ENCODE measurements around the gene SEH1L.
"Not testable (repeated sequence)": the region's sequence is repeated elsewhere in the genome, so short reads cannot be mapped to it uniquely, and the experiment has no call there.

The SEH1L gene

GRCh38 chr18:12996661-12997292 is 49.0 kb downstream of the SEH1L start:
- no peak for DNase-seq (ENCODE audit: low read depth)

GRCh38 chr18:12997330-12997729 is 49.5 kb downstream of the SEH1L start:
- DNase-seq (ENCODE audit: low read depth), result not testable (repeated sequence)

- no peak for DNase-seq (ENCODE audit: low read depth)
These were observed 50.7 kb downstream of the SEH1L start for GRCh38 chr18:12998332-12999060.

- no peak for DNase-seq (ENCODE audit: low read depth)
These were observed 55.7 kb downstream of the SEH1L start for GRCh38 chr18:13003466-13003896.

DNA sequence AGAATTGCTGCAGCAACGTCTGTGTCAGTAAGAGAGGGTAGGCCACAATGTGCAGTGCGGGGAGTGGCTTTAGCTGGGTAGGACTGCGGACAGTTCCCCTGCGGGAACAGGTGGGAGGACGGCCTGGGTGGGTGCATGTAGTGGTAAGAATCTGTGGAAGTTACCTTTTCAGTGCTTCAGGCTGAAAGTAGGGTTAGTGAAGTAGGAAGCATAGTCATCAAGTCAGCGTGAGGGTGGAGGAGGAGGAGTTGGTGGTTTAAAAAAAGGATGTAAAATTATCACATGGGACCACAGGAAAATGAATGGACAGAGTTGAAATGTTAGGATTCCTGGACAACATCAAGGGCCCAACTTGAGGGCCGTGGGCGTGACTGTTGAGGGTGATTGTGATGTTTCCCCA is 56.6 kb downstream of the SEH1L start:
- DNase-seq (ENCODE audit: low read depth), result no peak

GRCh38 chr18:13005289-13005688 is 57.5 kb downstream of the SEH1L start:
- DNase-seq (ENCODE audit: low read depth), result no peak

GRCh38 chr18:13006531-13007247 is 58.9 kb downstream of the SEH1L start:
- DNase-seq (ENCODE audit: low read depth), result no peak

- DNase-seq (ENCODE audit: low read depth), result no peak
These were observed 59.4 kb downstream of the SEH1L start for GRCh38 chr18:13007248-13007560.

DNA sequence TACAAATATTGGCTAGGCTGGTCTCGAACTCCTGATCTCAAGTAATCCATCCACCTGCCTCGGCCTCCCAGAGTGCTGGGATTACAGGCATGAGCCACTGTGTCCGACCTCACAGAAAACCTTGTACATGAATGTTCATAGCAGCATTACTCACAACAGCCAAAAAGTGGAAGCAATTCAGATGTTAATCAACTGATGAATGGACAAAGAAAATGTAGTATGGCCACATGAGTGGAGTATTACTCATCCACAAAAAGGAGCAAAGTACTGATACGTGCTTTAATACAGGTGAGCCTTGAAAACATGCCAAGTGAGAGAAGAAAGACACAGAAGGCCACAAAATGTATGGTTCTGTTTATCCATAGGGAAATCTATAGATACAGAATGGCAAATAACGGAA is 63.9 kb downstream of the SEH1L start:
- no peak for DNase-seq (ENCODE audit: low read depth)

GRCh38 chr18:13014232-13014631 is 66.4 kb downstream of the SEH1L start:
- DNase-seq (ENCODE audit: low read depth), result no peak

DNA sequence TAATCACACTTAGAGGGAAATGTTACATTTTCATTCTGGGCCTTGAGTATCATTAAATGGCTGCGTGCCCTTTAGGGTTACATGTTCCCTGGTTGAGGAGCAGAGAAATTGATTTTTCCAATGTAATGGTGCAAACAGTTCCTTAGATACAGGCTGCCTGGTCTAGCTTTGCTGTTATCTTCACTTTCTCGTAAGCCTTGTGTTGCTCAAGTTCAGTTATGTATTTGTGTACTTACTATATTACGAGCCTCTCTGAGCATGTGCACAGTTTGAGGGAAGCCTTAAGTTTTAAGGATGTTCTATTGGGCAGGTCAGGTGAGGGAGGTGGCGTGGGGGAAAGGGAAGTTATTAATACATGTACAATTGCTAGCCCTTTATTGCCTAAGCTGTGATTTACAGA is 67.0 kb downstream of the SEH1L start:
- no peak for DNase-seq (ENCODE audit: low read depth)

GRCh38 chr18:13017247-13017875 is 69.5 kb downstream of the SEH1L start:
- no peak for DNase-seq (ENCODE audit: low read depth)

DNA sequence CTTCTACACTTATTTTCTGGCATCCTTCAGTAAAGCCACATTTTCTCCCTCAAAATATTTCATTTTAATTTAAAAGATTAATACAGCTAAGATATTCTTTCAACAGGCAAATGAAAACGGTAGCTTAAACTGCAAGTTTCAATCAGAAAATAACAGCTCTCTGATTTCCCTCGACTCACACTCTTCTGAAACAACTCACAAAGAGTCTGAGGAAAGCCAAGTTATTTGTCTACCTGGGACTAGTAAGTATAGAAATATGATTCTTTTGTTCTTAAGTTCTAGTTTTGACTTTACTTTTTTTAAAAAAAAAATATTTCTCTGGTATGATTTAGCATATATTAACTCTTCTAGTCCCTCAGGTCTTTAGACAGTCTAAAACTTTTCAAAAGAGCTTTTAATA is 70.6 kb downstream of the SEH1L start:
- no peak for DNase-seq (ENCODE audit: low read depth)

DNA sequence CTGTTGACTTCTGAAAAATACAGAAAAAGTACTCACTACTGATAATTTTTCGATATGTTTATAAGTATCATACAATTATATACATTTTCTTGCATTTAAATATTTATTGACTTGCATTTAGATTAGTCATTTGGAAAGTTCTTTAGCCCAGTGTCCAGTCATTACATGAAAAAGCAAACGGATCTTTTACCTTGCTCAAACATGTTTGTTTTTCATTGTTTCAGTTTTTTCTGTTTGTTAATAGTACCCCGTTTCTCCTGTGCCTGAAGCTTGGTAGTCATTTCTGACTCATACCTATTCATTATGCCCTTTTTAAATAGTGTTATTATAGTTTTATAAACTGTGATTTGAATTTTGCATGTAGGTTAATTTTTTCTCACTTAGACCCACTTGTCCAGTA is 71.5 kb downstream of the SEH1L start:
- no peak for DNase-seq (ENCODE audit: low read depth)

GRCh38 chr18:13022644-13023043 is 74.8 kb downstream of the SEH1L start:
- DNase-seq (ENCODE audit: low read depth), result no peak

DNA sequence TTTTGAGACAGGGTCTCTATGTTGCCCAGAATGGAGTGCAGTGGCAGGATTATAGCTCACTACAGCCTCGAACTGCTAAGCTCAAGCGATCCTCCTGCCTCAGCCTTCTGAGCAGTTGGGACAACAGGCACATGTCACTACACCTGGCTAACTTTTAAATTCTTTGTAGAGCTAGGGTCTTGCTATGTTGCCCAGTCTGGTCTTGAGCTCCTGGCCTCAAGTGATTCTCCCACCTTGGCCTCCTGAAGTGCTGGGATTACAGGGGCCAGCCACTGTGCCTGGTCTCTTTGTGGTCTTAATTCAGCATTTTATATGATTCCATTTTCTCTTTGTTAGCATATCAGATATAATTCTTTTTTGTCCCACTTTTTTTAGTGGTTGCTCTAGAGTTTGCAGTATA is 77.4 kb downstream of the SEH1L start:
- DNase-seq (ENCODE audit: low read depth), result no peak

DNA sequence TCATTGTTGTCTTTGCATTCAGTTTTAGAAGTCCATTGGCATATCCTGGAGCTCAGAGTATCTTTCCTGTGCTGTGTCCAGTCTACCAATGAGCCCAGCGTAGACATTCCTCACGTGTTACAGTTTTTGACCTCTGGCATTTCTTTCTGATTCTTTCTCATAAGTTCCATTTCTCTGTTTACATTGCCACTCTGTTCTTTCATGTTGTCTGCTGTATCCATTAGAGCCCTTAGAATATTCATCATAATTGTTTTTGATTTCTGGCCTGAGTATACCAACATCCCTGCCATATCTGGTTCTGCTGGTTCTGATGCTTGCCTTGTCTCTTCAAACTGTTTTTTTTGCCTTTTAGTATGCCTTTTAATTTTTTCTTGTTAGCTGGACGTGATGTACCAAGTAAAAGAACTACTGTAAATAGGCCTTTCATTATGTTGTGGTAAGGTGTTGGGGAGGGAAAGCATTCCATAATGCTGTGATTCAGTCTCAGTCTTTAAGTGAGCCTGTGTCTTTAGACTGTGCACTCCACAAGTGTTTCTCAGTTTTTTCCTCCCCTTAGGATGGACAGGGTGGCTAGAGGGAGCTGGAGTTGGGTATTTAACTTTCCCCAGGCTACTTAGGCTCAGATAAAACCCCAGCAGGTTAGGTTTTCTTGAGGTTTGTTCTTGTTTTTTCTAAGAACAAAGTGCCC is 78.9 kb downstream of the SEH1L start:
- DNase-seq (ENCODE audit: low read depth), result no peak

- DNase-seq (ENCODE audit: low read depth), result no peak
These were observed 81.1 kb downstream of the SEH1L start for GRCh38 chr18:13028869-13029268.

- DNase-seq (ENCODE audit: low read depth), result no peak
These were observed 84.4 kb downstream of the SEH1L start for GRCh38 chr18:13032173-13032572.

DNA sequence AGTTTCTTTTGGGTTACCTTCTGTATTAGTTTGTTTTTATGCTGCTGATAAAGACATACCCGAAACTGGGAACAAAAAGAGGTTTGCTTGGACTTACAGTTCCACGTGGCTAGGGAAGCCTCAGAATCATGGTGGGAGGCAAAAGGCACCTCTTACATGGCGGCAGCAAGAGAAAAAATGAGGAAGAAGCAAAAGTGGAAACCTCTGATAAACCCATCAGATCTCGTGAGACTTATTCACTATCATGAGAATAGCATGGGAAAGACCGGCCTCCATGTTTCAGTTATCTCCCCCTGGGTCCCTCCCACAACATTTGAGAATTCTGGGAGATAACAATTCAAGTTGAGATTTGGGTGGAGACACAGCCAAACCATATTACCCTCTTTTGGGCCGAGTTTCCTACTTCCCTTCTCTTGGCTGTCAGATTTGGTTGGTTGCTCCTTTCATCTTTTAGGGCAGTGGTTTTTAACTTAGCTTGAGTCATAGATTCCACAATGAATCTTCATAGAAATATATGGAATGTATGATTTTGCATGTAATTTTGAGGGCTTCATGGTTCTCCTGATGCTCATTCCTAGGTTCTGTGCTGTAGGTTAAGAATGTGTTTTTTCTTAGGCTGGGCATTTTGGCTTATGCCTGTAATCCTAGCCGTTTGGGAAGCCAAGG is 87.6 kb downstream of the SEH1L start:
- no peak for DNase-seq (ENCODE audit: low read depth)

DNA sequence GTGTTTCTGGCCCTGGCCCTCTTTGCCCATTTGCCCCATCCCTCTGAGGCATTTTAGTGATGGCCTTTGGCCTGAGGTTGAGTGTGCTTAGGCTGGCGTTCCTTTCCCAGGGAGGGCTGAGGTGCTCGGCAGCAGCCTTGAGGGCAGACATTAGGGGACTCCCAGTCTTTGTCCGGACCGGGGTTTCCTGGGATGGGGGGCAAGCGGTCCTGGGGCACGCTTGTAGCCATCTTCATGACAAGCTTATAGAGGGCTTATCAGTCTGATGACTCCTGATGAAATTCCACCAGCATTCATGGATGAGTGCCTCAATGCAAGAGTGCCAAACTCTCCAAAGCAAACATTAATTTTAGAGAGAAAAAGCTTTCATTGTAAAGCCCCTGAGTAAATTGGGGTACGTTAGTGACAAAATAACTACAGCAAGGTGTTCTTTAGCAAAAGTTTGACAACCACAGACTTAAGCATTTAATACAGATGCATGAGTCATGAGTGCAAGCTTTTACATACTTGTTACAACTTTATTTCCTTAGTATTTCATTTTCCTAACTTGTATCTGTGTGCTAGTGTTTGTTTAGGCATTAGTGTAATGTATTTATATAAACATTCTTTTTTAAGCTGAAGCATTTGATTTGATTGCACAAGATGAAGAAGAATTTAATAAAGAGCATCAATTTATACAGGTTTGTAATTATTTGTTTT is 89.0 kb downstream of the SEH1L start:
- DNase-seq (ENCODE audit: low read depth), result no peak

Data from activated T-cell treated with anti-CD3 and anti-CD28 coated beads for 24 hours (primary cell).